NCI-H2029 (cell line): ENCODE measurements around the gene ST3GAL6.

Experiments
- DNase-seq: peaks from one replicate; lab custom pipeline; 2025; lab: John Stamatoyannopoulos, UW

The ST3GAL6 gene

GRCh38 chr3:98777286-98777685 is 14.1 kb downstream of the ST3GAL6 start:
- no peak for DNase-seq

- no peak for DNase-seq
Observed at GRCh38 chr3:98777801-98778220, 14.7 kb downstream of the ST3GAL6 start.

- DNase-seq, result no peak
Observed at GRCh38 chr3:98778383-98778782, 15.2 kb downstream of the ST3GAL6 start.

- DNase-seq, result no peak
Observed at GRCh38 chr3:98778852-98779413, 15.8 kb downstream of the ST3GAL6 start.

- no peak for DNase-seq
Observed at GRCh38 chr3:98779541-98780335, 16.6 kb downstream of the ST3GAL6 start.

- no peak for DNase-seq
Observed at GRCh38 chr3:98780343-98780742, 17.2 kb downstream of the ST3GAL6 start.

- DNase-seq, result no peak
Observed at GRCh38 chr3:98782824-98783500, 19.8 kb downstream of the ST3GAL6 start.

- DNase-seq, result no peak
Observed at GRCh38 chr3:98784042-98784441, 20.9 kb downstream of the ST3GAL6 start.

- no peak for DNase-seq
Observed at GRCh38 chr3:98784666-98785600, 21.8 kb downstream of the ST3GAL6 start.

GRCh38 chr3:98786364-98787006 is 23.3 kb downstream of the ST3GAL6 start:
- DNase-seq, result no peak

- no peak for DNase-seq
Observed at GRCh38 chr3:98787181-98787580, 24.0 kb downstream of the ST3GAL6 start.

- DNase-seq, result no peak
Observed at GRCh38 chr3:98788651-98789050, 25.5 kb downstream of the ST3GAL6 start.

GRCh38 chr3:98791341-98792325 is 28.5 kb downstream of the ST3GAL6 start:
- DNase-seq, result no peak

GRCh38 chr3:98793971-98794370 is 30.8 kb downstream of the ST3GAL6 start:
- DNase-seq, result no peak

- no peak for DNase-seq
Observed at GRCh38 chr3:98796334-98796733, 33.2 kb downstream of the ST3GAL6 start.

- DNase-seq, result no peak
Observed at GRCh38 chr3:98797905-98798304, 34.8 kb downstream of the ST3GAL6 start.

- no peak for DNase-seq
Observed at GRCh38 chr3:98798820-98799219, 35.7 kb downstream of the ST3GAL6 start.

- DNase-seq, result no peak
Observed at GRCh38 chr3:98799479-98799878, 36.3 kb downstream of the ST3GAL6 start.

- DNase-seq, result no peak
Observed at GRCh38 chr3:98800401-98800800, 37.3 kb downstream of the ST3GAL6 start.

GRCh38 chr3:98801043-98801747 is 38.1 kb downstream of the ST3GAL6 start:
- no peak for DNase-seq
